ENCODE measurements around the gene DNM3. TPM values are rescaled to one million over a fixed set of nuclear protein-coding genes. Genes with fewer than 3 reads are reported as not detected.

Gene DNM3
- total and polyA plus RNA-seq, 2 of the 8 experiments (the other 6 are each of a cell fraction or from before 2014, with no cell fraction given), result 2.0 to 8.5 TPM

DNA sequence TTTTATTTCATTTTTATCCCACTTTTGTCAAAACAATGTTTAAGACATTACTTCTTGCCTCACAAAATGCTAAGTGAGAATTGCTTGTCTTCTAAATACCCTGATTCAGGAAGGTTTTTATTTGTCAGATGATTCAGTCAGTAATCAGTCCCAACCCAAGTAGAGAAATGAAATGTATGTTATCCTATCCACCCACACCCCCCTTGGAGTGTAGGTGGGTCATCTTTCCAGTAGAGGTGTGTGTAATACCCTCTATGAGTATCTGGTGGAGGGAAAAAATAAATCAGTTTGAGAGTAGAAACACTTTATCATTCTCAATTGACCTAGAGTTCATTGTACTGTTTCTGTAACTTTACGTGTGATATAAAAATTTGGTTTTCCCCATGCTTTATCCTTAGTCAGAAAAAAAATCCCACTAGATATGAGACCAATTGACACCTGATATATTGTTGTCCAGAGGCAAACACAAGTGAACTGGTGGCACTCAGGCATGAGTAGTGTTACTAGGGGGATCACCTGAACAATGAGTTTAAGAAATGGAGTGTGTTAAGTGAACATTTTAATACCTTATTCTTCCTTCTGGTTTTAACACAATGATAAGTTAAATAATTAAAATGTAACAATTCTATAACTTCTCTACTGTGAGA, 425.4 kb downstream of the DNM3 start (continued):
- TF ChIP-seq, protein P1, sequence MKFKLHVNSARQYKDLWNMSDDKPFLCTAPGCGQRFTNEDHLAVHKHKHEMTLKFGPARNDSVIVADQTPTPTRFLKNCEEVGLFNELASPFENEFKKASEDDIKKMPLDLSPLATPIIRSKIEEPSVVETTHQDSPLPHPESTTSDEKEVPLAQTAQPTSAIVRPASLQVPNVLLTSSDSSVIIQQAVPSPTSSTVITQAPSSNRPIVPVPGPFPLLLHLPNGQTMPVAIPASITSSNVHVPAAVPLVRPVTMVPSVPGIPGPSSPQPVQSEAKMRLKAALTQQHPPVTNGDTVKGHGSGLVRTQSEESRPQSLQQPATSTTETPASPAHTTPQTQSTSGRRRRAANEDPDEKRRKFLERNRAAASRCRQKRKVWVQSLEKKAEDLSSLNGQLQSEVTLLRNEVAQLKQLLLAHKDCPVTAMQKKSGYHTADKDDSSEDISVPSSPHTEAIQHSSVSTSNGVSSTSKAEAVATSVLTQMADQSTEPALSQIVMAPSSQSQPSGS (IDR thresholded peaks at IDR 0.05; ENCODE audit: low read length), result no peak
- no peak for TF ChIP-seq CEBPB (IDR thresholded peaks at IDR 0.05; ENCODE audit: low read depth, low read length)
- TF ChIP-seq GTF2F1 (IDR thresholded peaks at IDR 0.05; ENCODE audit: borderline replicate concordance, low read depth, low read length), result no peak
- TF ChIP-seq, protein P2, sequence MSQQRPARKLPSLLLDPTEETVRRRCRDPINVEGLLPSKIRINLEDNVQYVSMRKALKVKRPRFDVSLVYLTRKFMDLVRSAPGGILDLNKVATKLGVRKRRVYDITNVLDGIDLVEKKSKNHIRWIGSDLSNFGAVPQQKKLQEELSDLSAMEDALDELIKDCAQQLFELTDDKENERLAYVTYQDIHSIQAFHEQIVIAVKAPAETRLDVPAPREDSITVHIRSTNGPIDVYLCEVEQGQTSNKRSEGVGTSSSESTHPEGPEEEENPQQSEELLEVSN (IDR thresholded peaks at IDR 0.05), result no peak
- TF ChIP-seq RFX5 (IDR thresholded peaks at IDR 0.05; ENCODE audit: borderline replicate concordance, low read depth, low read length), result no peak
- TF ChIP-seq CREB1 (IDR thresholded peaks at IDR 0.05), result no peak
- no peak for TF ChIP-seq FOSL1 (IDR thresholded peaks at IDR 0.05; ENCODE audit: insufficient read depth, low read depth, low read length)
- TF ChIP-seq NRF1 (IDR thresholded peaks at IDR 0.05; ENCODE audit: low read depth, low read length), result no peak
- TF ChIP-seq SP4 (IDR thresholded peaks at IDR 0.05; ENCODE audit: low read length), result no peak
- TF ChIP-seq CBX8 (IDR thresholded peaks at IDR 0.05; ENCODE audit: borderline replicate concordance, low read depth, low read length), result no peak

Data from H1 (cell line).